Measurements from ENCODE around the gene CRB1.

GRCh38 chr1:197463142-197463541, 195.1 kb downstream of the CRB1 start:
- no peak for TF ChIP-seq CTCF (IDR thresholded peaks at IDR 0.05; ENCODE audit: insufficient read depth, low read length, poor library complexity, severe bottlenecking)
- no peak for TF ChIP-seq EZH2phosphoT487 (conservative IDR thresholded peaks at IDR 0.05; ENCODE audit: low read length)

All from SU-DHL-6 (cell line).